GM19035 (cell line): Measurements from ENCODE around the gene HIGD1A.

Experiments
- ATAC-seq: cut with Tn5 transposase; IDR thresholded peaks from one replicate; pipeline ENCODE4 v1.9.1; 2021; ENCODE audit not compliant: unreplicated experiment

HIGD1A gene

GRCh38 chr3:42801784-42802183, 2.5 kb downstream of the HIGD1A start:
- ATAC-seq, result no peak

GRCh38 chr3:42801048-42801620, 3.2 kb downstream of the HIGD1A start:
- no peak for ATAC-seq

GRCh38 chr3:42800251-42800650, 4.0 kb downstream of the HIGD1A start:
- no peak for ATAC-seq

GRCh38 chr3:42799376-42799775, 4.9 kb downstream of the HIGD1A start:
- ATAC-seq, result no peak

- no peak for ATAC-seq
Measured at GRCh38 chr3:42796332-42796885, 7.9 kb downstream of the HIGD1A start.

GRCh38 chr3:42795621-42796181, 8.6 kb downstream of the HIGD1A start:
- ATAC-seq, result no peak

GRCh38 chr3:42790714-42791229, 13.5 kb downstream of the HIGD1A start:
- ATAC-seq, result no peak

GRCh38 chr3:42786631-42787030, 17.7 kb downstream of the HIGD1A start:
- no peak for ATAC-seq

- no peak for ATAC-seq
Measured at GRCh38 chr3:42786212-42786611, 18.1 kb downstream of the HIGD1A start.

- no peak for ATAC-seq
Measured at GRCh38 chr3:42780892-42781700, 23.2 kb downstream of the HIGD1A start.

GRCh38 chr3:42780398-42780797, 23.9 kb downstream of the HIGD1A start:
- no peak for ATAC-seq

GRCh38 chr3:42778644-42779043, 25.6 kb downstream of the HIGD1A start:
- no peak for ATAC-seq

GRCh38 chr3:42773409-42773751, 30.9 kb downstream of the HIGD1A start:
- ATAC-seq, result peak; percentile 28

- ATAC-seq, result peak; percentile 98
Measured at GRCh38 chr3:42772670-42773408, 31.5 kb downstream of the HIGD1A start, which contains the start of gene CCDC13. Gene CCDC13, minus strand, starts transcription at chr3:42773253. Its CDS starts 14,908 bp downstream, at chr3:42758345.

GRCh38 chr3:42771271-42771670, 33.0 kb downstream of the HIGD1A start:
- no peak for ATAC-seq

GRCh38 chr3:42769477-42770131, 34.7 kb downstream of the HIGD1A start:
- ATAC-seq, result no peak

- ATAC-seq, result no peak
Measured at GRCh38 chr3:42764561-42765295, 39.6 kb downstream of the HIGD1A start.

- no peak for ATAC-seq
Measured at GRCh38 chr3:42764115-42764514, 40.2 kb downstream of the HIGD1A start.

GRCh38 chr3:42763021-42763420, 41.3 kb downstream of the HIGD1A start:
- no peak for ATAC-seq
